A673 (cell line): ENCODE data around the gene KLHL26. TPM values are rescaled to one million over a fixed set of nuclear protein-coding genes. Genes with fewer than 3 reads are reported as not detected.
A peak's percentile ranks its signal among the peaks of the same experiment; 100 is the strongest.

Experiments used
- BruUV-seq: library from RNA; stranded (reverse); fragments of 400-500 nt; replicated peaks from 2 replicates; lab custom pipeline; 2021; lab: Mats Ljungman, UMichigan
- CTCF ChIA-PET: fragments of 300-600 bp; sonication (Branson Sonifier 250); formaldehyde crosslinking; loops from one replicate; lab custom pipeline; 2022; ENCODE audit warnings: antibody characterized with exemption; lab: Charles Lee
- POLR2A ChIA-PET: fragments of 300-600 bp; sonication (Branson Sonifier 250); formaldehyde crosslinking; loops from one replicate; lab custom pipeline; 2022; ENCODE audit warnings: antibody characterized with exemption; ENCODE audit not compliant: low non-redundant PET; lab: Charles Lee
- DNase-seq: peaks from one replicate; pipeline ENCODE4 v3.0.0-alpha.2; 2015; ENCODE audit warnings: low spot score
- H3K27ac ChIP-seq: fragments of 200-600 bp; sonication (generic); 2 replicates; pipeline ENCODE4 v1.5.1; 2016; ENCODE audit warnings: mixed run types, low read depth, mild to moderate bottlenecking, mixed read lengths, antibody characterized with exemption, low read length; ENCODE audit not compliant: poor library complexity, severe bottlenecking
- H3K27me3 ChIP-seq: fragments of 200-600 bp; sonication (generic); replicated peaks from 2 replicates; pipeline ENCODE4 v1.6.1; 2017; ENCODE audit warnings: mixed run types, low read depth, mild to moderate bottlenecking, mixed read lengths, antibody characterized with exemption, low read length; ENCODE audit not compliant: insufficient read depth, poor library complexity
- H3K36me3 ChIP-seq: fragments of 200-600 bp; sonication (generic); 2 replicates; pipeline ENCODE4 v1.6.1; 2016; ENCODE audit warnings: mixed run types, mild to moderate bottlenecking, mixed read lengths, antibody characterized with exemption, low read length; ENCODE audit not compliant: insufficient read depth, poor library complexity, severe bottlenecking
- H3K4me1 ChIP-seq: fragments of 200-600 bp; sonication (generic); 2 replicates; pipeline ENCODE4 v1.6.1; 2017; ENCODE audit warnings: mixed run types, mild to moderate bottlenecking, mixed read lengths, antibody characterized with exemption, low read length; ENCODE audit not compliant: insufficient read depth, poor library complexity, severe bottlenecking
- H3K4me3 ChIP-seq: fragments of 200-600 bp; sonication (generic); 2 replicates; pipeline ENCODE4 v1.5.1; 2016; ENCODE audit warnings: low read depth, mixed run types, mild to moderate bottlenecking, mixed read lengths, low read length; ENCODE audit not compliant: poor library complexity, severe bottlenecking
- H3K9me3 ChIP-seq: fragments of 200-600 bp; sonication (generic); 2 replicates; pipeline ENCODE4 v1.6.1; 2016; ENCODE audit warnings: mixed run types, low read depth, mild to moderate bottlenecking, mixed read lengths, antibody characterized with exemption, low read length; ENCODE audit not compliant: poor library complexity, severe bottlenecking
- CTCF ChIP-seq: fragments of 300-800, 200-600 bp; sonication (generic); conservative IDR thresholded peaks from 2 replicates; pipeline ENCODE4 v1.5.1; 2017; ENCODE audit warnings: low read depth, mild to moderate bottlenecking, antibody characterized with exemption, low read length, moderate library complexity, mixed read lengths
- EZH2 ChIP-seq: fragments of 200-600 bp; sonication (generic); IDR thresholded peaks from 2 replicates; pipeline ENCODE4 v1.6.1; 2017; ENCODE audit warnings: borderline replicate concordance, low read depth, mild to moderate bottlenecking, mixed read lengths, antibody characterized with exemption, low read length; ENCODE audit not compliant: poor library complexity, severe bottlenecking
- intact Hi-C: fragments of 100-400 bp; cut with micrococcal nuclease; formaldehyde crosslinking; loops from one replicate; pipeline ENCODE4 v1.10.0; 2022; ENCODE audit not compliant: unreplicated experiment
- total RNA-seq: library from RNA; stranded (reverse); gene quantifications from 2 replicates; pipeline ENCODE4 v1.2.3, GENCODE V29; 2021

The KLHL26 gene
- total RNA-seq, 1 experiment from 2014 or later, result 16.3 TPM

- CTCF ChIA-PET, result no interaction called here
- H3K27ac ChIP-seq, result no peak overlapping the region
- no TSS peak for BruUV-seq
Observed at GRCh38 chr19:18657590-18658365, 20.9 kb downstream of the KLHL26 start.

GRCh38 chr19:18658366-18658855 lies 21.6 kb downstream of the KLHL26 start:
- Histone ChIP-seq H3K36me3 (no peaks in the 10 kb centered on the region), H3K4me1 (peaks cover 10% of the 10 kb centered on the region), H3K4me3 (no peak overlapping the region), H3K27me3 (no peaks in the 10 kb centered on the region), H3K27ac (no peak overlapping the region), H3K9me3 (no peaks in the 10 kb centered on the region)
- DNase-seq, result no peak
- POLR2A ChIA-PET, result no interaction called here
- intact Hi-C loops, result no loop called here
- no TSS peak for BruUV-seq
- CTCF ChIA-PET, result no interaction called here
- no peak for TF ChIP-seq CTCF
- no peak for TF ChIP-seq EZH2

More at GRCh38 chr19:18657590-18658365, 20.9 kb downstream of the KLHL26 start:
- H3K27me3 ChIP-seq, result no peaks in the 10 kb centered on the region
- H3K4me1 ChIP-seq, result peaks cover 10% of the 10 kb centered on the region
- intact Hi-C loops, result no loop called here
- H3K9me3 ChIP-seq, result no peaks in the 10 kb centered on the region
- no peak overlapping the region for H3K4me3 ChIP-seq
- H3K36me3 ChIP-seq, result no peaks in the 10 kb centered on the region
- no peak for TF ChIP-seq CTCF
- POLR2A ChIA-PET, result no interaction called here
- peak; percentile 40 for DNase-seq

- Histone ChIP-seq H3K36me3 (no peaks in the 10 kb centered on the region), H3K27me3 (no peaks in the 10 kb centered on the region), H3K27ac (peak overlapping the region; percentile 57), H3K4me1 (peaks cover 10% of the 10 kb centered on the region), H3K4me3 (no peak overlapping the region), H3K9me3 (no peaks in the 10 kb centered on the region)
- POLR2A ChIA-PET, result no interaction called here
- TF ChIP-seq CTCF (no peak), EZH2 (no peak)
- intact Hi-C loops, result no loop called here
- DNase-seq, result peak; percentile 29
- CTCF ChIA-PET, result interaction anchor here (0.6 kb wide), 1 partner anchor 16 kb away, joined by 3 read pairs; no protein-coding TSS in a partner anchor
- no TSS peak for BruUV-seq
Observed at GRCh38 chr19:18659281-18660050, 22.6 kb downstream of the KLHL26 start.
